MV-4-11 (cell line): ENCODE results near the gene SPATA12.

Experiments used
- DNase-seq: peaks from one replicate; lab custom pipeline; 2025; lab: John Stamatoyannopoulos, UW

The SPATA12 gene, protein sequence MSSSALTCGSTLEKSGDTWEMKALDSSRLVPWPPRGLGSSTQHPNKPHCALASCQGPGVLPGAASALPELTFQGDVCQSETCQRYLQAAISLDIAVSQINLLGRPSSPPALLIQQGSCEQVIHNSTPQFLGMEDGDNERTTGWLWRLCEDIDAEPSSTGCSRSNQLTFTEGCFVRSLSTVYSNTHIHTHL

DNA sequence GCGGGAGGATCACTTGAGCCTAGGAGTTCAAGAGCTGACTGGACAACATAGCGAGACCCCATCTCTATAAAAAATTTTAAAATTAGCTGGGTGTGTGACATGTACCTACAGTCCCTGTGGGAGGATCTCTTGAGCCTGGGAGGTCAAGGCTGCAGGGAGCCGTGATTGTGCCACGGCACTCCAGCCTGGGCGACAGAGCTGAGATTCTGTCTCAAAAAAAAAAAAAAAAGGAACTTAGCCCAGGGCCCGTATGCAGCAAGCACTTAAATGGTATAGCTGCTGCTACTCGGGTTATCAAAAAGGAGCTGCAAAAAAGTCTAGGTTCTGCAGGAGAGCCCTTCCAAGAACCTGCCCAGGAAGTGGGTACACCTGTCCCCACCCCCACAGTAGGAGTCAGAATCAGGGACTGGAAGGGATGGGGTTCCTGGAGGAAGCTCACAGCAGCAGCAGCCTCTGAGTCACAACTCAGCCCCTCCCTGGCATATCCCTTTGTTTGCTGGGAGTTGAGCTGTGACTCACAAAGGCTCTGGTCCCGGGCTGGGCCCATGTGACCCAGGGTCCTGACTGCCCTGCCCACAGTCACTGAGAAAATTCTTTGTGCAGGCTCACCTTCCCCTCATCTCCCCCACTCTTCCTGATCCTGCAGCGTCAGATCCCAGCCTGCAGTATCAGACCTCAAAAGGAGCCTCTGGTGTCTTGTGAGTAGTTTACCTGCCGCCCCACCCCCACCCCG, at the start of gene SPATA12:
Gene SPATA12, plus strand, starts transcription at position 576 of the 733 bp plus-strand sequence. CDS start 13,031 bp downstream, outside the sequence.
- peak; percentile 73 for DNase-seq

DNA sequence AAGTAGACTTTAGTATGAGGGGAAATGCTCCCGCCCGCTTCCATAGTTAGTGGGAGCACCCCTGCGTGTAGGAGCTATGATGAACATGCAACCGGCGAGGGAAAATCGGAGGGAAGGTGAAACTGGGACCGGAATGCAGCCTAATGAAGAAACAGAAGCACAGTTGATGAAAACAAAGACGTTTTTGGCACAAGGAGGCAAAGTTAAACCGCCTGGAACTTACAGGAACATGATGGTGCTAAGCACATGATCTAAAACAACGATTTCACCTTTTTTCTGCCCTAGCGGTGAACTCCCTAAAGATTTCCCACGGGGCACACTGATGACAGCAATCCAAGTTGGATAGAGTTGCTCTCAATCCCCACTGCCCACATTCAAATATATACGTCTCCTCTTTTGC, 49.4 kb upstream of the SPATA12 start:
- no peak for DNase-seq

DNA sequence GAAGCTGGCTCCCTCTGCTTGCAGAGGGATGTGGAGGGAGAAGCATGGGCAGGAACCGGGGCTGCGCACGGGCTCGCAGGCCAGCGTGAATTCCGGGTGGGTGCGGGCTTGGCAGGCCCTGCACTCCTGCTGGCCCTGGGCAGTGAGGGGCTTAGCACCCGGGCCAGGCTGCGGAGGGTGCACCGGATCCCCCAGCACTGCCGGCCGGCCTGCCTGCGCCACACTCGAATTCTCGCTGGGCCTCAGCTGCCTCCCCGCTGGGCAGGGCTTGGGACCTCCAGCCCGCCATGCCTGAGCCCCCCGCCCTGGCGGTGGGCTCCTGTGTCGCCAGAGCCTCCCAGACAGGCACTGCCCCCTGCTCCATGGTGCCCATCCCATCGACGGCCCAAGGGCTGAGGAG, 47.6 kb upstream of the SPATA12 start:
- no peak for DNase-seq

DNA sequence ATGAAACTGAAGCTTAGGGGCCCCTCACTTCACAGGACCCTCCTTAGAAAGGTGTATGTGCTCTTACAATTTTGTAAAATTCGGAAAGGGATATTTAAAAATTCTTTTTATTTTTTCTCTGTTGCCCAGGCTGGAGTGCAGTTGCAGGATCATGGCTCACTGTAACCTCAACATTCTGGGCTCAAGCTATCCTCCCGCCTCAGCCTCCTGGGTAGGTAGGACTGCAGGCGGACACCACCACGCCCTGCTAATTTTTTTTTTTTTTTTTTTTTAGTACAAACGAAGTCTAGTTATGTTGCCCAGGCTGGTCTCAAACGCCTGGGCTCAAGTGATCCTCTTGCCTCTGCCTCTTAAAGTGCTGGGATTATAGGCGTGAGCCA, 45.1 kb upstream of the SPATA12 start:
- DNase-seq = no peak

DNA sequence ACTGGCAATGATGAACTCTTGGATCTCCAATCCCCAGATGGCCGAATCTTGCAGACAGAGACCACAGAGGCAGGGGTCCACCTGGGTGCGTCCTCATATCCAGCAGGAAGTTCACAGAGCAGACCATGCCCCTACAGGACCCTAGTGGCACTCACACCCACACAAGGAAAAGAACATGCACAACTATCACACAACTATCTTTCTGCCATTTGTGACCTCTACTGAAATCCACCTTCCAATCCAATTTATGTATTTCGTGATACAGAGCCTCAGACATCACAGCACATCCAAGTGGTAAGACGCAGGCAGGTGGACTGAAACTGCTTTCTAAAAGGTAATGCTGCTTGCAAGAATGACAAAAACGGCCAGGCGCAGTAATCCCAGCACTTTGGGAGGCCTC, 44.6 kb upstream of the SPATA12 start:
- DNase-seq = no peak

DNA sequence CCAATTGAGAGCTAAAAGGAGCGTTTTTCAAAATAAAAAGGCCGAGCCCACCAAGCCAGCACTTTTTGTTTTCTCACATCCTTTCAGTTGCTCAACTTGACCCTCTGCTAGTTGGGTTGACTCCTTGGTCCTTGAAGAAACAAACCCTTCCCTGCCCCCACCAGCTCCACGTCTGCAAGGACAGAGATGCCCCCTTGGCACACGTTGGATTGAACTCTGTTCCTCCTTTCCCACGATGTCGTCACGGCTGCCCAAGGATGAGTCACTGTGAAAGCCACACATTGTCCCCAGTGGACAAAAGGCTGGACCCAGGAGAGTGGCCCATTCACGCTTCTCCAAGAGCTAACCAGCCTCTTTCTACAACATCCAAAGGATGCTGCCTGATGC, 43.0 kb upstream of the SPATA12 start:
- DNase-seq = peak; percentile 27

DNA sequence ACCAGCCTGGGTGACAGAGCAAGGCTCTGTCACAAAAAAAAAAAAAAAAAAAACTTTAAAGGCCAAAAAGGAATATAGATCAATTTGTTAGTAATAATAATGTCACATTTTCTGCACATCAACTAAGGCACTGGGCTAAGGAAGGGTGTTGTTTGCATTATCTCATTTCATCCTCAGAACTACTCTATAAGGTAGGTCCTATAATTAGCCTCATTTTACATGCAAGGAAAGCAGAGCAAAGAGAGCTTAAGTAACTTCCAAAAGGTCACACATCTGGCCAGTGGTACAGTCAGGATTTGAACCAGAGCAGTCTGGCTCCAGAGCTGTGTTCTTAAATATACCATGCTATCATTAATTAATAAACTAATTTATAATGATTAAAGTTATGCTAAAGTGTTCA, 42.2 kb upstream of the SPATA12 start:
- DNase-seq = no peak

DNA sequence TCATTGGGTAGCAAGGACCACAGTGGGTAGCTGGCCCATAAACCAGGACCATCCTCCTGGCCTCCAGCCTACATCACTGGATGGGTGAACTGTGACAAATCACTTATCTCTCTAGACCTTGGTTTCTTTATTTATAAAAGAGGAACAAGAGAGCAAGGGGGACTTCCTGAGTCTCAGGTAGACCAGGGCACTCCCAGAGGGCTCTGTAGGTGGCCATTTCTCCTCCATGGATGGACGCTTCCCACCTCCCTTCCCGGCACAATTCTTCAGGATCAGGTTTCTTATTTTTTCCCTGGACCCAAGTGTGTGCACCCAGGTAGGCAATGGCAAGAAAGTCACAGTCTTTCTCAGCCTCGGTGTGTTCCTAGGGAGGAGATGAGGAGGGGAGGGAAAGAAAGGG, 41.4 kb upstream of the SPATA12 start:
- DNase-seq = no peak

DNA sequence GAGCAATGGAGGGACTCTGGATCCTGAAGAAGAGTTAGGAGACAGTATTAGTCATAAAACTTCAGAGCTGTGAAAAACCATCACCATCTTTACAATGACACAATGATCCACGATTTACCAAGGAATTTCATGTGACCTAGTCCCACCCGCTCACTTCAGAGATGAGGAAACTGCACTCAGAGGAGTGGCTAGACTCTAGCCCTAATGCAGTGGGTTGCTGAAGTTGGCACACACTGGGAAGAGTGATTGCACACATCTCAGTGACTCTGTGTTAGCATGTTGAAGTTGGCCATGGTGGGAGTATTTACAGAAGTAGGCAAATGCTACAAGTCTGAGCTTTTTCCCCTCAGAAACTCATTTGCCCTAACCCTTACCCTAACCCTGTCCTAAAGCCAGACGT, 35.2 kb upstream of the SPATA12 start:
- DNase-seq = peak; percentile 1

DNA sequence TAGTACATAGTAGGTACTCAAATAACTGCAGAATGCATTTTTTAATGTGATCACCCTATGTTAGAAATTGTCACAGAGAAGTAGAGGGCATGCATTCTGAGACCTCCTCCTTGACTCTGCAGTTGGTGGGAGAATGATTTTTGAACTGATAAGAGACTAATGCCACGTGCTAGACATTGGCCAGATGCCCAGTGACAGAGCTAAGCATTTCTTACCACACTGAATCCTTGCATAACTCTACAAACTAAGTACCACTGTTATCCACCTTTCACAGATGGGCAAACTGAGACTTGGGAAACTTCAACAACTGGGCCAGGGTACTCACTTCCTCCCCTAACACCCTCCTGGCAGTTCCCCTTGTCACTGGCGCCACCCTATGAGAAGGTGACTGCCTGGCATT, 33.5 kb upstream of the SPATA12 start:
- peak; percentile 21 for DNase-seq

DNA sequence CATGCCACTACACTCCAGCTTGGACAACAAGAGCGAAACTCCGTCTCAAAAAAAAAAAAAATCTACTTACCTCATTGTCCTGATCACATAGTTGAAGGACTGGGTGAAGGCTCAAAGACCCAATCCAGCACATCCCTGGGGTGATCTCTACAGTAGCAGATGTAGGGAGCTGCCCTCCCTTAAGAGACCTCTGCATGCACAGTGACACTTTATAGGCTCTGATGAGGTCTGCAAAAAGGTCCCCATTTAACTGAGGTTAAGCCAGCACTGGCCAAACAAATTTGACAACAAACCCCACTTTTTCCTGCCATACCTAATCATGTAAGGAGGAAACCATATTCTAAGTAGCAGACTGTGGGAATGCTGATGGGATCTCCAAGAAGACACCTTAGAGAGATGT, 31.1 kb upstream of the SPATA12 start:
- DNase-seq = no peak

DNA sequence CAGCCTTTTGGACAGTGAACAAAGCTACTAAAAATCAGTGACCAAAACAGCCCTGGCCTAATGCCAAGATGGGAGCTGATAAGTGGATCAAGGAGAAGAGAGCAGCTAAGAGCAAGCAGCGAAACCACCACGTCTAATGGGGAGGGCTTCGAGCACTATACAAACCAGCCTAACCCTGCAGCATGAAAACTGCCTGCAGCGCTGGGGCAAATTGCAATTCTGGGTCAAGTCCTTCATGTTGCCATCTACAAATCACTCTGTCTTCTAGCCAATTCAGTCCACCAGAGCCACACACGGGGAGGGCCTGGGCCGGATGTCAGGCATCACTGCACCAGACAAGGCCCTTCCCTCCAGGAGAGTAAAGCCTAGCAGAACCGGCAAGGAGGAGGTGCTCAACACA, 30.5 kb upstream of the SPATA12 start:
- DNase-seq = no peak

DNA sequence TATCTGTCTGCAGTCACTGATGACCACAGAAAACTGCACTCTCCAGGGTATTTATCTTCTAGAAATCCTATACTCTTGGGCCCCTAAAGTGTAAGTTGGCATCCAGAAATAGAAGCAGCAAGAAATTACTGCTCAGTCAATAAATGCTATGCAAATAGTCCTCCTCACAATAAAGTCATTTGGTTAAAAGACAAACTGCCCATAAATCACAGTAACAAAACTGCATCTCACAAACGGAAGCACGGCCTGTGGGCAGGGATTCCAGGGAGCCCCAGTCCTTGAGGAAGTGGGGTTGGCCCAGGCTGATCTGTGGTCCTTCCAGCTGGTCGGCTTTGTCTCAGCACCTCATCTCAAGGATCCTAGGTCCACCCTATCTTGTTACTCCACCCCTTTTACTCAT, 29.7 kb upstream of the SPATA12 start:
- DNase-seq = peak; percentile 50

DNA sequence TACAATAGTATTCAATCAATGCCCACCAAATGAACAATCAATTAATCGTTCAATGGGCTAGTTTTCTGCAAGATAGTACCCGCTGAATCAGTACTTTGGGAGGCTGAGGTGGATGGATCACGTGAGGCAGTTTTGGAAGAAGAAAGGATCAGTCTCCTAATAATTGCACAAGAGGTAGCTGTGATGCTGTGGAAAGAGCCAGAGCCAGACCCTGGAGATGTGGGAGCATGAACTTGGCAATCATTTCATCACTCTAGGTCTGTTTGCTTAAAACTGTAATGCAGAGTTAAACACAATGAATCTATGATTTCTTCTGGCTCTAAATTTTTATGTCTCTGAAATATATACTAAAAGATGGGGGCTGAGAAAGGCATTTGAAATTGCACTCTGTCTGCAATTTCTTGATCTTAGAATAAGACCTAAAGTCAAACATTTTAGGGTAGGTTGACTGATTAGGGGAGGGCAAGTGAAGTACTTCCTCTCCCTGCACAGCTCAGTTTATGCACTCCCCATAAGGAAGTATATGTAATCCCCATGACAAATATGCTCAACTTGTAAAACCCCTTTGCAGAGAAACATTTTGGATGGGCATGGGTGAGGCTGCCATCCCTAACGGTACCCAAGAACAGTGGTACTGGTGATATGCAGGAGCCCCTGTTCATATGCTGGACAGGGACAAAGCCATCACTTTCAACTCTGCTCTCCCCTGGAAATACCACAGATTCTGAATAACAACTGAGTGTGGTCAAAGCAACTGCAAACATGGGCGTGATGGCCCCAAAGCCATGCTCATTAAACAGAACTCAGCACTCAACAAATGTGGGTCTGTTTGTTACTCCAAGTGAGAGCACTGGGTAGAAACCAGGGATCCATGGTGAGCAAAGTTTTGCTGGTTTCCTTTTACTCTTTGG, 28.6 kb upstream of the SPATA12 start:
- peak; percentile 56 for DNase-seq

DNA sequence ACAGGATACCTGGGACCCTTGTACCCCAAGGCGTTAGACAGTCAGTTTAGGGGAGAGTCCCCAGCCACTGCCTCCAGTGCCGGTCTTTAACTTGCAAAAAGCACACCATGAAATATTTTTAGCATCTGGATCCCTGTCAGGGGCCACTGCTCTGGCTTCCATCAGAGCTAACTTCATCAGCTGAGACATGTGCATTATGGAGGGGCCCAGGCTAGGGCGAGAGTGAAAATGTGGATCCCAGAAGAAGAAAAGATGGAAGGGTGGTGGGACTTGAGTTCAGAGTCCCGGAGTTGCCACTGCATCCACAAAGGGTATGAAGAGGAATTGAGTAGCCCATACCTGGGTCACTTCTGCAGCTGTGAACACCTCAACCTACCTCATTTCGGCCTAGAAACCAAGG, 23.5 kb upstream of the SPATA12 start:
- DNase-seq = no peak

DNA sequence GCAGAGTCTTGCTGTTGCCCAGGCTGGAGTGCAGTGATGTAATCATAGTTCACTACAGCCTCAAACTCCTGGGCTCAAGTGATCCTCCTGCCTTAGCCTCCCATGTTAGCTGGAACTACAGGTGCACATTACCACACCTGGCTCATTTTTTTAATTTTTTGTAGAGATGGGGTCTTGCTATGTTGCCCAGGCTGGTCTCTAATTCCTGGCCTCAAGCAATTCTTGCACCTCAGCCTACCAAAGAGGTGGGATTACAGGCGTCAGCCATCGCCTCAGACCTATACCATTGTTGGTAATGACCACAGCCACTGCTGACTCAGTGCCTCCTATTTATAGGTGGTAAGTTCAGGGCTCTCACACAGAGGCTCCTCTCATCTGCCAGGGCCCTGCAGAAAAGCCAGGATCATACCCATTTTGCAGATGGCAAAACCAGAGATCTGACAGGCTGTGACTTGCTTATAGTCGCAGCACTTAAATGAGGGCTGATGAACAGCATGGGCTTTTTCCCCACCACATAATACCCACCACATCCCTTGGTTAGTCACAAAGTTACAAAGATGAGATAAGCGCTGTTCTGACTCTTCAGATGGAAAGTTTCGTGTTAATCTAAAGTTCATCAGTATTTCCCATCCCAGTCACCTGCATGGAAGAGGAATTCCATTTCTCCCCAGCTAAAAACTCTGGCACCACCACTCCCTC, 21.8 kb upstream of the SPATA12 start:
- no peak for DNase-seq

DNA sequence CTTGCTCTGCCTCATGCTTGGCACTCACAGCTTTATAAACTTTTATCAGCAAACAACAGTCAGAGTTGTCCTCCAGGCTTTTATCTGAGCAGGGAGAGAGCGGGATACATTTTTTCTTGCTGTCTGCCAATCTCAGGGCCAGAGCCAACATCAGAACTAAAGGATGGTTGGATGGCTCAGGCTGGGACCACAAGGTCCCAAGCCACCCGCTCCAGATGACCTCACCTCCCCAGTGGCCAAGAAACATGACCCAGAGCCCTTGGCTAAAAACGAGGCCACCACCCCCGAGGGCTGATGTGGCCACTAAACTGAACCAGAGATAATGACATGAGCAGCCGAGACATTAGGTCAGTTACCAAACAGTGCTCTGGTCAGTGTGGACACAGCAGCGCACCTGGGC, 18.8 kb upstream of the SPATA12 start:
- no peak for DNase-seq

DNA sequence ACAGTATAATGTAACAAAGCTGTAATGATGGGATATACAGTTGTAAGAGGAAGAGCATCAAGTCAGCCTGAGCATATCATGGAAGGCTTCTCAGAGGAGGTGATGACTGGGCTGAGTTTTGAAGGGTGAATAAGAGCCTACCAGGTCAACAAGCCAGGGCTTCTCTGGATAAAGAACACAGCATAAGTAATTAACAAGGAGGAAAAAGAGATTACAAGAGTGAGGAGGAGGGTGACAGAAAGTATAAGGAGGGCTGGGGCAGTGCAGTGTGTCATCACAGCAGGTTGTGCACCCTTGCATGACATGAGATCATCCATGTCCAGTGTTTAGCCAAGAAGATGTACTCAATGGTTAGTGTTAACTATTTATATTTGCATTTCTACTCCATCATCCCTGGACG, 16.9 kb upstream of the SPATA12 start:
- DNase-seq = no peak

DNA sequence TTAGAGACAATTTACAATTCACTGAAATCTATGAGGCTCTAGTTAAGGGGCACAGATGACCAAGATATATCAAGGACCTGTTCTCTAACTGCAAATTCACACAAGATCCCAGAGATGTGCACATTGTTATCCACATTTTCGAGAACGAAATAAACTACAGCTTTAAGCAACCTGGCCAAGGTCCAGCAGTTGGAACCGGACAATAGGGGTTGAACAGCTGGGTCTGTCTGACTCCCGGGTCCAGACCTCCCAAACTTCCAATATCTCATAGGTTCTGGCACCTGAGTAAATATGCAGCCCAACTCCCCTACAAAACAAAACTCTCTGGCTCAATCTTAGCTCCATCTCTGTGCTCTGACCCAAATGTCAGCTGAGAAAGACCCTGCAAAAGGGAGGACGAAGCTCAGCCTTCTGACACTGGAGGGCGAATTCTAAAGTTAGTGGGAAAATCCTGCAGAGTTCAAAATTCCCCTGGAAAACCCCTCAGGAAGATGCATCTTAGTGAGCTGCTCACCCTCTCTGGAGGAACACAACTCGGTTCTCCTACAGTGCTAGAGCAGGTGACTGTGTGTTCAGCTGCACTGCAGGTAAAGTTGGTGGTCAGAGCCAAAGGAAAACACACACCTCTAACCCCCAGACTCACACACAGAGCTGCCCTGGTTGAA, 14.2 kb upstream of the SPATA12 start:
- DNase-seq = no peak

DNA sequence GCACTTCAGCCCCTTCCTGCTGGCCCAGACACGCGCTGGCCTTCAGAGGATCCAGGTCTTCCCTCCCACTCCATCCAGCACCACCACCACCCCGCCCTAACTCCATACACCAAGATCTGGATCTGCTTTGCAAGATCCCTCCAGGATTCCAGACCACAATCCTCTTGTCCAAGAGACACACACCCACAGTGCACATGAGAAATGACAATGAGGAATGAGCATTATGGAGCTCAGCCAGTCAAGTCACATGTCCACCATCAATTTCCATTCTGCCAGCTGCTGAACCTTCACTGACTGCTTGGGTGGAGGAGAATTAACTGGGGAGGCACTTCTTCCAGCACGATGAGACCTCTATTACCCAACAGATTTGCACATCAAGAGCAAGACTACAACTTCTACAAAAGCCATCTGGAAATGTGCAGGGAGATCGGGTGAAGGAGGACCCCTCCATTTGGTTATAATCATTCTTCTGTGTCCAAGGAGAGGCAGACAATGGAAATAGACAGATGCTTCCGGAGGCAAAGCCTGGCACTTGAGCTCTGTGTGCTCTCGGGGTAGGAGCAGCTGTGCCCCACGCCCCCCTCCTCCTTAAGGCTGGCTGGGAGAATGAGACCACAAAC, 12.3 kb upstream of the SPATA12 start:
- no peak for DNase-seq

DNA sequence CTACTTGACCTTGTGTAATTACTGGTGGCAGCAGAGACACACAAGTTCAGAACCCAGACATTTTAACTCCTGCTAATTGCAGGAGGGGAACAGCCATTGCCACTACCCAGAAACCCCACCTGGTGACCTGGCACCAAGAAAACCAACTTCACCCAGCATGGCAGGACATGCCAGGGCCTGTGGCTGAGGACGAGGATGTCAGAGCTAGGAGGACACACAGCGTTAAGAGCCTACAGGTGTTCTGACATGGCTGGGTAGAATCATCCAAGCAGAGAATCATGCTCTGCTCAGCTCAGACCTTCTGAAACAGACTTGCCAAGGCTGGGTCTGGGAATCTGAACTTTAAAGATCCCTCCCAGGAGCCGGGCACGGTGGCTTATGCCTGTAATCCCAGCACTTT, 11.7 kb upstream of the SPATA12 start:
- DNase-seq = no peak
